NCI-H1105 treated with DMSO at 0.1 percent for 48 hours (cell line): ENCODE data around the gene RABGEF1.

Experiments used
- DNase-seq: peaks from one replicate; lab custom pipeline; 2025; lab: John Stamatoyannopoulos, UW

Gene RABGEF1

GRCh38 chr7:66859339-66859738 is 118.8 kb downstream of the RABGEF1 start:
- DNase-seq, result no peak

GRCh38 chr7:66859794-66860645 is 119.5 kb downstream of the RABGEF1 start:
- DNase-seq, result no peak

GRCh38 chr7:66860767-66861166 is 120.2 kb downstream of the RABGEF1 start:
- DNase-seq, result no peak
